Epithelial cell of prostate (primary cell): ENCODE data around the gene HSPH1.
"Not testable (repeated sequence)": the region's sequence is repeated elsewhere in the genome, so short reads cannot be mapped to it uniquely, and the experiment has no call there.

Source experiments
- DNase-seq: peaks from one replicate; pipeline ENCODE4 v3.0.0-alpha.2; 2011; ENCODE audit warnings: low read depth, low spot score
- H3K27ac ChIP-seq: fragments of 450-650 bp; 2 replicates; pipeline ENCODE4 v1.5.1; 2017; ENCODE audit warnings: mild to moderate bottlenecking

The HSPH1 gene

DNA sequence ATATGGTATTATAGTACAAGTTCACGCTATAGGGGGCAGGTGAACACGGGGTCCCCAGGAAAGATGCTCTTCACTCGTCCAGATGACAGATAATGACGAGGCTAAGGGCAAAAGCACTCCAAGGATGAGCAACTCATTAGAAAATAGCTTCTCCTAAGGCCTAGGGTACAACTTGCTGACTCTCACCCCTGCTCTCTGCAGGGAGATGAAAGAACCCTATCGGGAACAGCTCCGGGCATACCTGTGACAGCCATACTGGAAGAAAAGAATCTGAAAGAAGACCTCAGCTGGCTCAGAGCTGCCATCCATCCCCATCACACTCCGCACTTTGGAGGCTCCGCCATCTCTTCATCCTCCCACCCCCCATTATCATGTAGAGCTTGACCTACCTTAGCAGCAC is 17.5 kb upstream of the HSPH1 start:
- no peak for DNase-seq
- no peak overlapping the region for H3K27ac ChIP-seq

DNA sequence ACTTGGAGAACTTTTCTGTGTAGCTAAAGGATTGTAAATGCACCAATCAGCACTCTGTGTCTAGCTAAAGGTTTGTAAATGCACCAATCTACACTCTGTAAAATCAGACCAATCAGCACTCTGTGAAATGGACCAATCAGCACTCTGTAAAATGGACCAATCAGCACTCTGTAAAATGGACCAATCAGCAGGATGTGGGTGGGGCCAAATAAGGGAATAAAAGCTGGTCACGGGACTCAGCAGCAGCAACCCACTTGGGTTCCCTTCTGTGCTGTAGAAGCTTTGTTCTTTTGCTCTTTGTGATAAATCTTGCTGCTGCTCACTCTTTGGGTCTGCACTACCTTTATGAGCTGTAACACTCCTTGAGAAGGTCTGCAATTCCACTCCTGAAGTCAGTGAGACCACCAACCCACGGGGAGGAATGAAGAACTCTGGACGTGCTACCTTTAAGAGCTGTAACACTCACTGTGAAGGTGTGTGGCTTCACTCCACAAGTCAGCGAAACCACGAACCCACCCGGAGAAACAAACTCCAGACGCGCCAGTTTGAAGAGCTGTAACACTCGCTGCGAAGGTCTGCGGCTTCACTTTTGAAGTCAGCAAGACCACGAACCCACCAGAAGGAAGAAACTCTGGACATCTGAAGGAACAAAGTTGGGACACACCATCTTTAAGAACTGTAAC is 16.2 kb upstream of the HSPH1 start:
- not testable (repeated sequence) for H3K27ac ChIP-seq, DNase-seq

DNA sequence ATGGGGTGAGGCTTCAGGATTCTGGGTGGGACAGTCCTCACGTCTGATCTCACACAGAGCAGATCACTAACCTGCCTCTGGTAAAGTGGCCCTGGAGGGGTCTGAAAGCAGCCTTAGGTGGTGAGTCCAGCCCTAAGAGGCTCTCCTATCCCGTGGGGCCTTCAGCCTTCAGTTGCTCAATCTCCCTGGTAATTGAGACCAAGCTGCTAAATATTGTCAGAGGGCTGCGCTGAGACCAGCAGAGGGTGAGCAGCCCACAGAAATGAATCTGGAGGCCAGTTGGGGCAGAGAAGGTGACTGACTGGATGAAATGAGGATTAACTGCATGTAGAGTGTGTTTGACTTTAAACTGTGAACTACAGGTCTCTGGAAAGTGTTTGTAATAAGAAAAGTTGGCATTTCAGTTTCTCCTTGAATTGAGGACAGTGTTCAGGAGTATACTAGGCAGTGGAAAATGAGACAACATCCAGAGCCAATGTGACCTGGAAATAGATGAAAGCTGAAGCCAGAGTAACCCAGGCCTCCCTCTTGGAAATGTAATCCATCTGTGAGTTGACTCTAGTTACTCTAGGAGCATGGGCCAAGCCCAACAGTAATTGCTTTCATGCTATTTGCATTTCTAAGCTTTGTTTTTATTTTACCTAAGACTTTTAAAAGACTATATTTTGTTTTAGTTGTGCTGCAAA is 14.3 kb upstream of the HSPH1 start:
- no peak overlapping the region for H3K27ac ChIP-seq
- no peak for DNase-seq

DNA sequence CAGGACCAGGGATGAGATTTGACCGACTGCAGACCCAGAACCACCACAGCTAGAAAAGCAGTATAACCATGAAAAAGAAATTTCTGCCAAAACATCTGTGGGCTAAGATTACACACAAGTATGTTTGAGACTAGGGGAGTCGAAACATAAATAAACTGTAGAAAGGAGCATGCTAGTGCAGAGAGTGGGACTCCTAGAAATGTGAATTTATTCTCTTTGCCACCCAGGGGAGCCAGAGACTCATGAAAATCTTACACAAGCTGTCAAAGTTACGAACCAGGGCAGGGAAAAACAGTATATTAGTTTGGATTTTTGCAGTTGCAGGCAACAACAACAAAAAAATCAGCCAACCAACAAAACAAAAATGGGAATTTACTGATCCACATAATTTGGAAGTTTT is 12.3 kb upstream of the HSPH1 start:
- H3K27ac ChIP-seq: no peak overlapping the region
- no peak for DNase-seq

DNA sequence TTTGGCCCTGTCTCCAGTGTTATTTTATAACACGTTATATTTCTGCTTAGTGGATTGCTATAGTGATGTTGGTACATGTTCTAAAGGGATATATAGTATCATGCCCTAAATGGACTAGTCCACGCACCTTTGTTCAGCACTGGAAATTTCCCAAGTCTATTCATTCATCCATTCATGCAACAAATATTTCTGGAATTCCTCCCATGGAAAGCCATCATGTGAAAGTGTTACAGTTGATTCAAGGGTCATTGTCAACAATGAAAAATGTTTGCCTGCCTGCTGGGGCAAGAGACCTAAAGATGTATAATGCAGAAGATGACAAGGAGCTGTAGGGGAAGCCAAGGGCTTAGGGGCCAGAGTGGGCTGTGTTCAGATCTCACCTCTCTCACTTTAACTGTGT is 10.8 kb upstream of the HSPH1 start:
- H3K27ac ChIP-seq: peak overlapping the region; percentile 76
- peak; percentile 57 for DNase-seq

DNA sequence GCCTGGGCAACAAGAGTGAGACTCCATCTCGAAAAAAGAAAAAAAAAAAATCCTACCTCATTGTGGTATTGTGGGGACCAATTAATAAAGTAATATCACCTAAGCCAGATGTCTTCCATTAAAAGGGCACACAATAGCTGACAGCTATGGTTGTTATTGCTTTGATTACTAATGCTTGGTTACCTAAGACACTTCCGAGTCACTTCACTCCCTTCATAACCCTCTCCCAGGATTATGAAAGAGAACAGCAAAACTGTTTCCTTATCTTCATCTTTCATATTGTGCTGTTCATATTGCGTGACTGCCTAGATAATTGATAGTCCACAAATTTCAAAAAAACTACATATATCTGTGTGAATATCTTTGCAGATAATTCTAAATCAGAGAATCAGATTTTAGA is 10.3 kb upstream of the HSPH1 start:
- DNase-seq: peak; percentile 48
- peak overlapping the region; percentile 76 for H3K27ac ChIP-seq

DNA sequence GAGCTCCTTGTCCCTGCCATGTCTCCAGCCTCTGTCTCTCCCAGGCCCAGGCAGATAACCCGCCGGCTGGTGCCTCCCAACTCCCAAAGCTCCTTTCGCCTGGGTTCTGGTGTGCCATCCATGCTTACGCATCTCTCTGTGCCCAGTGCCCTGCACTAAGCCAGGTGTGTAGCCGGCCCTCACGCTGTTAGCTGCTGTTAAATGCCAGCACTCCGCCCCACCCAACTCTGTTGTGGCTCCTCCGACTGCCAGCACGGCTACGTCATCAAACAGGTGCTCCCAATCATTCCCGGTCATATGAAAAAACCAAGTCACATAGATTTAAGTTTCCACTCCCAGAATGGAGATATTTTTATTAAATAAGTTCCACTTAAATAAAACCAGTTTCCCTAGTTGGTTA is 7.0 kb upstream of the HSPH1 start:
- H3K27ac ChIP-seq: no peak overlapping the region
- no peak for DNase-seq

DNA sequence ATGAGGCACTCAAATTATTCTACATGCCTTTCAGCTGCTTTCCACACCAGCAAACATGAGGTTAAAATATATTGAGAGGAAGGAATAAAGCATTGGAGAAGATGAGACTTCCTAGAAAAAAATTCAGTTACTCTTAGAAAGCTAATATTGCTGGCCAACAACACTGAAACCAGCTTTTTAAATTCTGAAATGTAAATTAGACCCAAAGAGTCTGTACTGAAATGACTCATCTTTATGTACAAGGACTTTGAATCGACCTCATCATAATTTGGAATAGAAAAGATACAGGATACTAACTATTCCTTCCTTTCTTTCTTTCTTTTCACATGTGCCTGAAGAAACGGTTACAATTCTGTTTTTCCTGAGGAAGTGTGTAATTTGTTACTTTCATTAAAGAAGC is 6.5 kb upstream of the HSPH1 start:
- no peak for DNase-seq
- H3K27ac ChIP-seq: no peak overlapping the region

DNA sequence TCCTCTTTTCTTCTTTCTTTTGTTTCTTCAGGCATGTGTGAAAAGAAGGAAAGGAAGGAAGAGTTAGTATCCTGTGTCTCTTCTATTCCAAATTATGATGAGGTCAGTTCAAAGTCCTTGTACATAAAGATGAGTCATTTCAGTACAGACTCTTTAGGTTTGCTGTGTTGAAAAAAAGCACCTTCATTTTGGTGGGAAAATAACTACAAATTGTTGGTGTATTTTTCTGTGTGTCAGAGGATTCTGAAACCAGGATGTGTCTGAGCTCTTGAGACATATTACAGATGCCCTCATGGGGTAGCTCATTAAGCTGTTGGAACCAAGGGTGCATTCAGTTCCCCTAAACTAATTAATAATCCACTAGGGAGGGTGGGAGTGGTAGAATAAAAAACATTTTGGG is 5.8 kb upstream of the HSPH1 start:
- DNase-seq: no peak
- no peak overlapping the region for H3K27ac ChIP-seq

DNA sequence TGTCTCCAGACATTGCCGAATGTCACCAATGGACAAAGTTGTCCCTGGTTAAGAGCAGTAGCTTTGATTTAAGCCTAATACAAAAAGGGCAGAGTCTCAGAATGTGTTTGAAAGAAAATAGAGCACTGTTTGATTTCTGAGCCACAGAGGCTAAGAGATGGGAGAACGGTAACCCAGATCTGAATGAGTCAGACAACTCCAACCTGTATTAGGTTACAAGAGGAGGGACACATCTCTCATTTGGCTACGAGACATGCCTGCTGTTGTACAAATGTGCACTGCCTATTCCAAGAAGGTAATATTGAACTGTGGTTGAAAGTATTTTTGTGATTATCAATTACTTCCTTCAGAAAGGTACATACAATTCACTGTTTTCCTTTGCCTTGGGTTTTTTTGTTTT is 4.9 kb upstream of the HSPH1 start:
- no peak overlapping the region for H3K27ac ChIP-seq
- no peak for DNase-seq

DNA sequence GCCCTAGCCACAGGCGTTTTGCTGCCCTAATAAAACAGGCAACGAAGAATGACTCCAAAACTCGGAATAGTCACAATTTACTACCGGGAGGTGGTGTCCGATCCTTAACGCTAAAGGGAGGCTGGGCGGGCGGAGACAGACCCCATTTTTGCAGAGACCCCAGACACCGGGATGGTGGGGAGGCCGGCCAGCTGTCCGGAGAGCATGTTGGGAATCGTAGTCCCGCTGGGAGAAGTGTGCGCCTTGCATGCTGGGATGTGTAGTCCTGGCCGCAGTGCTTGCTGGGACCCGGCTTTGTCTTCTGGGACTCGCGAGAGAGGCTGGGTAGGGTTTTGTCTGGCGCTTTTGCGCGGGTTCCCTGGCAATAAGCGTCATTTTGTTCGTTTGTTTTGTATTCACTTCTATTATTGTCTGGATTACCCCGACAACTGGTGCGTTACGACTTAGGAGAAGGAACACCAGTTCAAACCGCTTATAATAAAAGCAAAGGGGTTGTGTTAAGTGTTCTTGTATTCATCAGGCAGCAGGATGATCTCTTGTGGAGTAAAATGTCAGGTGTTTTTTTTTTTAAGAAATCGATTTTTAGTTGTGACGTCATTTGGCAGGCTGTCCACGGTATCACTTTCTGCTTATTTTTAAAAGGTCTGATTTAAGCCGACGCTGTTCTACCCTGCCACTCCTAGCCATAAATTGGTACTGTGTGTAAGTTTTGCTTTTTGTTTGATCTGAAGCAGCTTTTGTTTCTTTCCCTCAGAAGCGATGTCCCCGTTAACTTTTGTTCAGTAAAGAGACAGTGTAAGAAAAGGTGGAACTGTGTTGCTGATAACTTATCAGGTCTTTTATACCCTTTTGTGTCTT is 676 bp upstream of the HSPH1 start:
- H3K27ac ChIP-seq: peak overlapping the region; percentile 80
- peak; percentile 95 for DNase-seq

DNA sequence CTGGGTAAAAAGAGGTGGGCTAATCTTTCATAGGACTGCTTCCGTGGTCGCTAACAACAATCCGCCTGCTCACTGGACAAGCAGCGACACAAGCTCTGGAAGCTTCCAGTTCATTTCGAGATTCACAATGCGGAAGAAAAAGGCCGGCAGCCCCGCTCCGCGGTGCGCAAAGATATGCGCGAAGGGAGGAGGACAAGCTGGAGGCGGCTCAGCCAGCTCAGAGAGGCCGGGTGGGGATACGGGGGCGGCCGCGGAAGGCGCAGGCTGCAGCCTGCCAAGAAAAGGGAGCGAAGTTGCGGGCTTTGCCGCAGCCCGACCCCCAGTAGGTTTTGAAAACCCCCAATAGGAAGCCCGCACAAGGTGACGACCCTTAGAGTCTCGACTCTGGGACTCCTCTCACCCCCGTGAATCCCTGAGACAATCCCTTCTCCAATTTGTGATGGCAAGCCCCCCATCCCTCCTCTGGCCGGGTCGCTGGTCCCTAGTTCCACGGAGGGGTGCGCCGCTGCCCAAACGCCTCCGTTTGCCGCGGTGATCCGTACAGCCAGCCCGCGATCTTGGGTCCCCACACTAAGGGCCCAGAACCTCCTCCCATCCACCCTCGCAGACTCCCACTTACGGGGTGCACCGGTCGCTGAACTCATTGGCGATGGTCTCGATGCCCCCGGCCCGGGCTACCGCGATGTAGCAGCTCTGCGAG is 697 bp downstream of the HSPH1 start:
- peak overlapping the region; percentile 80 for H3K27ac ChIP-seq
- no peak for DNase-seq

DNA sequence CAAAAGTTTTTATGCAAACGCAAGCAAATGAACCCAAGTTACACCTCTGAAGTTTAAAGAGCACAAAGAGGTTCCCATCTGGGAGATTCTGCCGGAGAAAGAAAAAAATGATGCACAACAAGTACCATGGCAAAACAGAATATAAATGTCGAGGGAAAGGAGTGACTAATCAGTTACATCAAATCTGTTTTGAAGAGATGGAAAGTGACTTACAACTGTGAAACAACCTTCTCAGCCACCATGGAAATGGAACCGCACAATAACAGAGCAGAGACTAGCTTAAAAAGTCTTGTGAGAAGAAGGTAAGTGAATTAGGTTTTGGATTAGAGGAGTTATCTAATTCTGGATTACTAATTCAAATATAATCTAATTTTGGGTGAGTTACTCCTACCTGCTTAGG is 2.4 kb downstream of the HSPH1 start:
- no peak for DNase-seq
- no peak overlapping the region for H3K27ac ChIP-seq

DNA sequence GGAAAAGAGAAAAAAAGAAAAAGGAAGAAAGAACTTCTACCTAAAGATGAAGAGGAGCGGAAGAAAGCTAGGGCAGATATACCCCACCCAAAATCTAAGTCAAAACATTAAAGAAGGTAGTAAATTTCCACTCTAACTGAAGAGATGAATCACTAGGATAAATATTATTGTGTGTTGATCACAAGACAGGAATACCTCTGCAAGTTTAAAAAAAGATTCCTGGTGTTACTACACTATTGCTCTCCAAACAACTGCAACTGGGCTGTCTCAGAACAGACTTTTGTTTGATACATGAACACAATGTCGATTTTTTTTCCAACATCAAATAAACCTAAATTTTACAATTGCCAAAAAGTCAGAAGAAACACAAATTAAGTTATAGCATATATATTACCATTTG is 6.8 kb downstream of the HSPH1 start:
- no peak overlapping the region for H3K27ac ChIP-seq
- no peak for DNase-seq

DNA sequence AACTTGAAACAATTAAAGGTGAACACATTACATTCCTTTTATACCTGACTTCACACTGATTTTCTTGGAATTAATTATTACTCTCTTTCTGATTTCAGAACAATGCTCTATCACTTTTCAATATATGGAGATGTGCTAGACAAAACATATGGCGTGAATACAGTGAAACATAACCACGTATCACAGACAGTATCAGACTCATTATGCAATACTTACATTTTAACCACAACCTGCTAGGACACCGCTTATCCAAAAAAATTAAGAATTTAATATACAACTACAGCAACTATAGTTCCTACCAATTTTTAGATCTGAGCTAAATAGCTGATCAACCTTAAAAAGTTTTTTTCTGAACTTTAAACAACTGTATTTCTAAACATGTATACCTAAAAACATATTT is 9.9 kb downstream of the HSPH1 start:
- H3K27ac ChIP-seq: no peak overlapping the region
- DNase-seq: no peak

DNA sequence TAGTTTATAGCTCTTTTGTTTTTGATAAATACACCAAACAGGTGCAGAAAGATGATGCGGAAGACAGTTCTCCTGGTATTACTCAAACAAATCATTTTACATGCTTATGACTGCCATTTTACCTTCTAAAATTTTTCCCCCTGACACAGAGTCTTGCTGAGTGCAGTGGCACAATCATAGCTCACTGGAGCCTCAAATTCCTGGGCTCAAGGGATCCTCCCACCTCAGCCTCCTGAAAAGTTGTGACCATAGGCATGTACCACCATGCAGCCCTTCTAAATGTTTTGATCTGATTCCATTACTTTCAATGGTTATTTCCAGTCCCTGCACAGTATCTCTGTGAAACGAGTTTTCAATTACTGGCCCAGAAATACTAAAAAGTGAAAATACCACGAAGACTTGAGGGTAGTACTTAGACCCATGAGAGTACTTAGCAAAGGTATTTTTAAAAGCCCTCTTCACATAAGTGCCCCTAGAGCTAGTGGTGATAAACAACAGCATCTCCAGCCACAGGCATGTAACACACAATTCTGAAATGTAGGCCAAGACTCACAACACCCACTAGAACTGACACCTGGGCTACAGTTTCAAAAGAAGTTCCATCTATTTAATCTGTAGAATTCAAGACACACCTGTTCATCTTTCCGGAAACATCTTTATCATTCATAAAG is 11.3 kb downstream of the HSPH1 start:
- DNase-seq: no peak
- no peak overlapping the region for H3K27ac ChIP-seq

DNA sequence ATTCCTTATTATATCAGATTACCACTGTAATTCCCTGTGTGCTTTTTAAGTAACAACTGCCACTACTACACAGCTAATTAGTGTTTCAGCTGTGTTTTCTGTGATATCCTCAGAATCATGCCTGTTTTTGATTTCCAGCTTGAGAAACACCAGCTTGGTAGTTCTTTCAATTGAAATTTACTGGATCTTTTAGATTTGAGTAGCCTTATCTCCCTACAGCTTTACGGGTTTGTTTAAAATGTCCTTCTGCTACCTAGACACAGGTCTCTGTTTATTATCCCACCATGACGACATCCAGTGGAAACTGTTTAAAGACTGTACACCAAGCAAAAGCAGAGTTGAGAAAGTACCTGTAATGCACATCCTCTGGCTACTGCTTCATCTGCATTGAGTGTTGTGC is 12.1 kb downstream of the HSPH1 start:
- no peak overlapping the region for H3K27ac ChIP-seq
- no peak for DNase-seq

DNA sequence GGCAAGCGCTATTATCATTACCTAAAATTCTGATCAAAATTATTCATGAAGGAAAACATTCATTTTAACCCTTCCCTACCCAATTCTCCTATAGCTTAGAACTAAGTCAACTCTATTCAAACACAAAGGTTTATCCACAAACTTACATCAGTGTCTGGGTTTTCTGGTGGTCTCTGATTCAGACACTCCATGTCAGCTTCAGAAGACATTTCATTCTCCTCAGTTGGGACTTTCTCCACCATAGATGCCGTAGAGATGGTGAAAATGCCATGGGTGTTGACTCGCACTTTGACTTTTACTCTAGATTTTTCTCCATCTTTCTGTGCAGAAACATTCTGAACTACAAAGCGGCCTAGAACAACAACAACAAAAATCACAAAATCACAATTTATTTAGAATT is 16.3 kb downstream of the HSPH1 start:
- DNase-seq: no peak
- no peak overlapping the region for H3K27ac ChIP-seq

DNA sequence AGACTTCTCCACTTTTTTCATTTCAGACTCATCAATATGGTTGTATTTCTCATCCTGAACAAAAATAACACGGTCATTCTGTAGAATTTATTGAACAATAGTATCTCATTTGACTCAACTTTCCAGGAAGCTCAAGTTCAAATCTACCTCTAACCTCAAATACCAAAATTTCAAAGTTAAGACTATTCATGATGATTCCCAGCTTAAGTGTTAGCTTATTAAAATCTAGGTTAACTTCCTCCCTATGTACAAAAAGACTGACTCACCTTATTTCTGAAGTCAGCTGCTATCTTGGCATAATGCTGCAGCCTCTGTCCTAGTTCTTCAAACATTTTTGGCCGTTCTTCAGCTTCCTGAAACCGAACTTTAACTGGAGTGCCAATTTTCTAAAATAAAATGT is 23.2 kb downstream of the HSPH1 start:
- H3K27ac ChIP-seq: no peak overlapping the region
- DNase-seq: no peak

DNA sequence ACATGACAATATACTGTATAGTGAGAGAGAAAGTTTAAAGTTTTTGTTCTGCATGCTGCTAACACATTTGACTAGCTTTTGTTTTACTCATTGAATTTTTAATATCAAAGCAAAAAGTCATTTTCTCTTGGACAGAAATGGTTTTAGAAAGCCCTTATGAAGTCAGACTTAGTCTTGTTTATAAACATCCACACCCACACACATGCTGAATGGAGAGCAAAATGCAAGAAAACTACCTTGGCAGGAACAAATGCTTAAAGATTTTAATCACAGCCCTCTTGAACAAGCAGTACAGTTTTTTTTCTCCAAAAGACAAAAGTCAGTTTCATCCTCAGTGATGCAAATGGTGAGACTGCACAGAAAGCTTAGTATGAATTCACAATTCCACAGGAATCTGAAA is 25.0 kb downstream of the HSPH1 start:
- no peak for DNase-seq
- no peak overlapping the region for H3K27ac ChIP-seq
